Sigmoid colon (tissue), 7 donors: ENCODE results near the gene SYCN. TPM values are rescaled to one million over a fixed set of nuclear protein-coding genes. Genes with fewer than 3 reads are reported as not detected.

Source experiments
- DNase-seq: peaks from one replicate; pipeline ENCODE4 v3.0.0-alpha.2; 2019
- H3K27ac ChIP-seq, 4 donors: fragments of 200-600 bp; sonication (generic); one replicate each; pipeline ENCODE4 v1.5.1; 2016 to 2019; ENCODE audit warnings: mild to moderate bottlenecking in 1 of 4
- H3K27me3 ChIP-seq, 3 donors: fragments of 200-600 bp; sonication (generic); one replicate each; pipeline ENCODE4 v1.5.1; 2019; ENCODE audit warnings: mild to moderate bottlenecking in 1 of 3
- H3K36me3 ChIP-seq, 4 donors: fragments of 200-600 bp; sonication (generic); one replicate each; pipeline ENCODE4 v1.5.1; 2016 to 2019
- H3K4me1 ChIP-seq, 4 donors: fragments of 200-600 bp; sonication (generic); one replicate each; pipeline ENCODE4 v1.5.1; 2017 to 2019
- H3K4me3 ChIP-seq, 4 donors: fragments of 200-600 bp; sonication (generic); one replicate each; pipeline ENCODE4 v1.5.1; 2017 to 2019; ENCODE audit warnings: mild to moderate bottlenecking in 2 of 4, moderate library complexity in 1 of 4
- H3K9me3 ChIP-seq, 4 donors: fragments of 200-600 bp in 3 of 4; sonication (generic) in 3 of 4; one replicate each; pipeline versions ENCODE4 v1.5.1 to v1.6.1; 2013 to 2019
- CTCF ChIP-seq, 4 experiments: fragments of 450-650 bp in 3 of 4; fragments of 200-600 bp in 1 of 4; IDR thresholded peaks; one replicate each; pipeline ENCODE4 v1.5.1; 2016 to 2019; ENCODE audit warnings: antibody characterized with exemption in 4 of 4, mild to moderate bottlenecking in 3 of 4, moderate library complexity in 2 of 4
- EP300 ChIP-seq, 4 donors: sonication (generic); formaldehyde crosslinking; IDR thresholded peaks; one replicate each; pipeline ENCODE4 v1.6.1; 2017; ENCODE audit warnings: antibody characterized with exemption in 4 of 4
- POLR2A ChIP-seq, 2 donors: fragments of 450-650 bp; IDR thresholded peaks; one replicate each; pipeline ENCODE4 v1.6.1; 2016; ENCODE audit warnings: antibody characterized with exemption in 2 of 2, mild to moderate bottlenecking in 2 of 2, moderate library complexity in 2 of 2
- POLR2AphosphoS5 ChIP-seq, 4 donors: sonication (generic); formaldehyde crosslinking; IDR thresholded peaks; one replicate each; pipeline ENCODE4 v1.6.1; 2017; ENCODE audit warnings: antibody characterized with exemption in 4 of 4
- WGBS, 2 donors: extraction: QIAGEN DNeasy Blood & Tissue Kit; methylation state at CpG; one replicate each; pipeline ENCODE4 v1.1.7; 2013; 5-methylcytosine and 5-hydroxymethylcytosine counted together
- intact Hi-C: fragments of 100-400 bp; cut with DNase I; formaldehyde crosslinking; loops from one replicate; pipeline ENCODE4 v1.15.1; 2023
- polyA plus RNA-seq, 3 donors: library from polyadenylated mRNA; stranded (reverse); fragments of 200-250 nt; gene quantifications; one replicate each; pipeline ENCODE4 v1.2.3, GENCODE V29; 2013
- total RNA-seq, 4 donors: library from RNA; depleted of rRNA; stranded (reverse); fragments of >200 nt; gene quantifications; one replicate each; pipeline ENCODE4 v1.1.0, GENCODE V29; 2016
- donor health status: healthy with polysubstance abuse.
- donor health status: Bipolar disorder and iron deficiency.
- donor health status: healthy.

SYCN gene
- total and polyA plus RNA-seq, 7 donors: not detected

GRCh38 chr19:39197808-39198207, 6.3 kb downstream of the SYCN start:
- 26 to 50% methylated on average over 5 of the region's 5 CpGs for WGBS, 2 donors
- peaks cover 22 to 79% (median 73%) of the 10 kb centered on the region in 3 donors for H3K27me3 ChIP-seq
- H3K9me3 ChIP-seq: no peaks in the 10 kb centered on the region
- H3K36me3 ChIP-seq: no peaks in the 10 kb centered on the region
- intact Hi-C loops: no loop called here
- peaks cover 0 to 6% (median 6%) of the 10 kb centered on the region in 4 donors for H3K4me1 ChIP-seq
- no peak for DNase-seq
- H3K27ac ChIP-seq: no peak overlapping the region
- no peak overlapping the region for H3K4me3 ChIP-seq
- TF ChIP-seq POLR2AphosphoS5 (IDR thresholded peaks at IDR 0.05): no peak
- TF ChIP-seq EP300 (IDR thresholded peaks at IDR 0.05): no peak
- no peak for TF ChIP-seq POLR2A (IDR thresholded peaks at IDR 0.05)
- no peak for TF ChIP-seq CTCF (IDR thresholded peaks at IDR 0.05)

- H3K4me3 ChIP-seq: no peak within 1 kb of the TSS
Observed at GRCh38 chr19:39196860-39197562, 7.1 kb downstream of the SYCN start, which contains the start of gene NCCRP1. NCCRP1 (plus strand) TSS chr19:39196964; CDS start chr19:39196983, 19 bp downstream.

DNA sequence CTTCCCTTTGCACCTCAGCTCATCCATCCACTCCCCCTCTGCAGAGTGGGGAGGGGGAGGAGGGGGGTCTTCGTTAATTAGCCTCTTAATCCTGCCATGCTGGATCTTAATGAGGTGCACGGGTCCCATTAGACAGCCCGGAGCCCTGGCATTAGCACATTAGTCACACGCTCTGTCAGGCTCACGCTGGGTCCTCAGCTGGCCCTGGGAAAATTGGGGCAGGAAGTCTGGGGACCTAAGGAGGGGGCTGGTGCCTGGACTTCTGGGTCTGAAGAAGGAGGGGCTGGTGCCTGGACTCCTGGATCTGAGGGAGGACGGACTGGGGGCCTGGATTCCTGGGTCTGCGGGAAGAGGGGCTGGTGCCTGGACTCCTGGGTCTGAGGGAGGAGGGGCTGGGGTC, 7.7 kb downstream of the SYCN start:
- H3K27ac ChIP-seq: no peak overlapping the region
- TF ChIP-seq POLR2AphosphoS5 (IDR thresholded peaks at IDR 0.05) (no peak), EP300 (IDR thresholded peaks at IDR 0.05) (no peak), CTCF (IDR thresholded peaks at IDR 0.05) (no peak), POLR2A (IDR thresholded peaks at IDR 0.05) (no peak)
- no peaks in the 10 kb centered on the region for H3K36me3 ChIP-seq
- H3K4me1 ChIP-seq: peaks cover 0 to 6% (median 6%) of the 10 kb centered on the region in 4 donors
- H3K4me3 ChIP-seq: no peak overlapping the region
- peaks cover 19 to 64% (median 59%) of the 10 kb centered on the region in 3 donors for H3K27me3 ChIP-seq
- no peaks in the 10 kb centered on the region for H3K9me3 ChIP-seq
- intact Hi-C loops: no loop called here
- no peak for DNase-seq
- WGBS, 2 donors: 32 to 38% methylated on average over 7 of the region's 7 CpGs

More at GRCh38 chr19:39196860-39197562, 7.1 kb downstream of the SYCN start, which contains the start of gene NCCRP1:
- intact Hi-C loops: no loop called here
- peaks cover 19 to 71% (median 66%) of the 10 kb centered on the region in 3 donors for H3K27me3 ChIP-seq
- 5 to 6% methylated on average over 51 of the region's 51 CpGs for WGBS, 2 donors
- DNase-seq: no peak
- no peaks in the 10 kb centered on the region for H3K9me3 ChIP-seq
- H3K36me3 ChIP-seq: no peaks in the 10 kb centered on the region
- no peak for TF ChIP-seq POLR2A (IDR thresholded peaks at IDR 0.05)
- TF ChIP-seq POLR2AphosphoS5 (IDR thresholded peaks at IDR 0.05): no peak
- TF ChIP-seq EP300 (IDR thresholded peaks at IDR 0.05): no peak
- TF ChIP-seq CTCF (IDR thresholded peaks at IDR 0.05): no peak
- peaks cover 0 to 6% (median 6%) of the 10 kb centered on the region in 4 donors for H3K4me1 ChIP-seq
- H3K27ac ChIP-seq: no peak within 1 kb of the TSS

- H3K4me1 ChIP-seq: peaks cover 0 to 6% (median 6%) of the 10 kb centered on the region in 4 donors
- no peak for TF ChIP-seq EP300 (IDR thresholded peaks at IDR 0.05)
- H3K27me3 ChIP-seq: peaks cover 19 to 59% (median 54%) of the 10 kb centered on the region in 3 donors
- intact Hi-C loops: no loop called here
- no peaks in the 10 kb centered on the region for H3K36me3 ChIP-seq
- 17 to 34% methylated on average over 9 of the region's 9 CpGs for WGBS, 2 donors
- H3K4me3 ChIP-seq: no peak overlapping the region
- no peak overlapping the region for H3K27ac ChIP-seq
- no peak for DNase-seq
- no peaks in the 10 kb centered on the region for H3K9me3 ChIP-seq
Observed at GRCh38 chr19:39195755-39196154, 8.3 kb downstream of the SYCN start.

GRCh38 chr19:39194832-39195542, 9.1 kb downstream of the SYCN start:
- DNase-seq: no peak
- Histone ChIP-seq H3K36me3 (no peaks in the 10 kb centered on the region), H3K4me3 (no peak overlapping the region), H3K27me3 (peaks cover 19 to 51% (median 47%) of the 10 kb centered on the region in 3 donors), H3K27ac (no peak overlapping the region), H3K9me3 (no peaks in the 10 kb centered on the region), H3K4me1 (peaks cover 0 to 6% (median 6%) of the 10 kb centered on the region in 4 donors)
- 40 to 54% methylated on average over 9 of the region's 9 CpGs for WGBS, 2 donors
- intact Hi-C loops: no loop called here
- no peak for TF ChIP-seq POLR2A (IDR thresholded peaks at IDR 0.05)
- TF ChIP-seq CTCF (IDR thresholded peaks at IDR 0.05): no peak
- no peak for TF ChIP-seq EP300 (IDR thresholded peaks at IDR 0.05)
- TF ChIP-seq POLR2AphosphoS5 (IDR thresholded peaks at IDR 0.05): no peak
